HepG2 (cell line): ENCODE data around the gene CTDSP1. TPM values are rescaled to one million over a fixed set of nuclear protein-coding genes. Genes with fewer than 3 reads are reported as not detected.

ENCODE experiments used
- ATAC-seq: fragments of 200-7000 bp; cut with Tn5 transposase; 3 replicates; pipeline ENCODE4 v1.9.1; 2020; ENCODE audit warnings: mild to moderate bottlenecking, moderate library complexity
- BruUV-seq: library from RNA; stranded (reverse); fragments of 400-500 nt; replicated peaks from 2 replicates; lab custom pipeline; 2021; lab: Mats Ljungman, UMichigan
- CTCF ChIA-PET: fragments of 300-600 bp; formaldehyde crosslinking; extraction: SDS; loops from one replicate; lab custom pipeline; 2021; ENCODE audit warnings: low total read pairs, inconsistent platforms, low intra/inter-chr PET ratio; lab: Yijun Ruan, JAX
- POLR2A ChIA-PET: fragments of 350-600 bp; sonication (Branson Sonifier 250); formaldehyde crosslinking; loops from one replicate; lab custom pipeline; 2020; ENCODE audit warnings: antibody characterized with exemption, inconsistent platforms; lab: Yijun Ruan, JAX
- DNase-seq: peaks from one replicate; pipeline ENCODE4 v3.0.0-alpha.2; 2015; ENCODE audit warnings: low spot score
- FAIRE-seq: peaks from 3 replicates; lab custom pipeline; 2011; peaks lifted over from hg19 to GRCh38; lab: Jason Lieb, UNC
- H2AFZ ChIP-seq: one replicate; pipeline ENCODE4 v1.6.1; 2011; ENCODE audit warnings: low read length, inconsistent platforms
- H3K27ac ChIP-seq: fragments of 300-600 bp; 3 replicates; pipeline ENCODE4 v1.8.0; 2011; ENCODE audit warnings: mixed run types, mild to moderate bottlenecking, mixed read lengths, low read length, inconsistent platforms; ENCODE audit not compliant: insufficient read depth; ENCODE audit errors: extremely low read length
- H3K27me3 ChIP-seq, 2 experiments: fragments of 200-600 bp in 1 of 2; 2 replicates in 1 of 2; 3 replicates in 1 of 2; pipeline versions ENCODE4 v1.6.0 to v1.8.0; 2011; ENCODE audit warnings: low read length in 2 of 2, mild to moderate bottlenecking in 2 of 2, moderate library complexity in 2 of 2, inconsistent platforms in 1 of 2; ENCODE audit not compliant: insufficient read depth in 2 of 2, control insufficient read depth in 1 of 2
- H3K36me3 ChIP-seq, 2 experiments: fragments of 200-600 bp in 1 of 2; replicated peaks in 1 of 2; 2 replicates in 1 of 2; 3 replicates in 1 of 2; pipeline versions ENCODE4 v1.5.1 to v1.8.0; 2011; ENCODE audit warnings: low read length in 2 of 2, inconsistent platforms in 1 of 2; ENCODE audit not compliant: insufficient read depth in 2 of 2, control insufficient read depth in 1 of 2
- H3K4me1 ChIP-seq: 2 replicates; pipeline ENCODE4 v1.5.1; 2012; ENCODE audit warnings: low read length, inconsistent platforms; ENCODE audit not compliant: insufficient read depth
- H3K4me2 ChIP-seq: 2 replicates; pipeline ENCODE4 v1.6.0; 2011; ENCODE audit warnings: low read depth, low read length, inconsistent platforms
- H3K4me3 ChIP-seq, 3 experiments: fragments of 200-600 bp in 1 of 3; sonication (generic), shearing (Covaris generic) in 1 of 3; replicated peaks in 1 of 3; 2 replicates each; pipeline ENCODE4 v1.5.1; 2011 to 2016; ENCODE audit warnings: low read length in 3 of 3, inconsistent platforms in 2 of 3, low read depth in 2 of 3, mild to moderate bottlenecking in 2 of 3, control low read depth in 1 of 3, mixed read lengths in 1 of 3; ENCODE audit not compliant: insufficient read depth in 1 of 3
- H3K79me2 ChIP-seq: one replicate; pipeline ENCODE4 v1.6.1; 2011; ENCODE audit warnings: low read length, inconsistent platforms; ENCODE audit not compliant: insufficient read depth
- H3K9ac ChIP-seq: 2 replicates; pipeline ENCODE4 v1.6.0; 2011; ENCODE audit warnings: mild to moderate bottlenecking, low read depth, low read length, inconsistent platforms; ENCODE audit not compliant: insufficient read depth
- H3K9me3 ChIP-seq: 2 replicates; pipeline ENCODE4 v1.5.1; 2012; ENCODE audit warnings: mild to moderate bottlenecking, low read length
- H4K20me1 ChIP-seq: 2 replicates; pipeline ENCODE4 v1.6.0; 2011; ENCODE audit warnings: inconsistent platforms, mild to moderate bottlenecking, low read length, moderate library complexity; ENCODE audit not compliant: insufficient read depth
- DNMT1 ChIP-seq: sonication (generic); formaldehyde crosslinking; IDR thresholded peaks from 2 replicates; pipeline ENCODE4 v1.5.1; 2020; ENCODE audit warnings: mild to moderate bottlenecking, missing genetic modification reagents
- KLF13 ChIP-seq: sonication (generic); formaldehyde crosslinking; IDR thresholded peaks from 2 replicates; pipeline ENCODE4 v1.4.0; 2020; ENCODE audit warnings: mild to moderate bottlenecking, missing genetic modification reagents
- KLF15 ChIP-seq: sonication (generic); formaldehyde crosslinking; IDR thresholded peaks from 2 replicates; pipeline ENCODE4 v1.8.1; 2023; ENCODE audit warnings: borderline replicate concordance, mild to moderate bottlenecking, inconsistent platforms, missing genetic modification reagents, mixed read lengths
- KLF6 ChIP-seq: IDR thresholded peaks from 2 replicates; pipeline ENCODE4 v1.8.0; 2016; ENCODE audit warnings: missing biosample characterization, missing genetic modification reagents
- NRL ChIP-seq: sonication (generic); formaldehyde crosslinking; IDR thresholded peaks from 2 replicates; pipeline ENCODE4 v1.5.0; 2020; ENCODE audit warnings: missing genetic modification reagents, mild to moderate bottlenecking, moderate library complexity, borderline replicate concordance
- SAFB2 ChIP-seq: sonication (generic); formaldehyde crosslinking; IDR thresholded peaks from 2 replicates; pipeline ENCODE4 v1.5.1; 2020; ENCODE audit warnings: missing genetic modification reagents, low read depth, mild to moderate bottlenecking, borderline replicate concordance
- SNRNP70 ChIP-seq: fragments of 200-400 bp; formaldehyde crosslinking; IDR thresholded peaks from 2 replicates; pipeline ENCODE4 v1.6.1; 2017; ENCODE audit warnings: mild to moderate bottlenecking, low read depth, low read length, moderate library complexity
- ZNF296 ChIP-seq: sonication (generic); formaldehyde crosslinking; conservative IDR thresholded peaks from 2 replicates; pipeline ENCODE4 v1.5.0; 2020; ENCODE audit warnings: mild to moderate bottlenecking, missing genetic modification reagents
- ZNF33B ChIP-seq: sonication (generic); formaldehyde crosslinking; IDR thresholded peaks from 2 replicates; pipeline ENCODE4 v1.5.1; 2020; ENCODE audit warnings: mild to moderate bottlenecking, missing genetic modification reagents
- ZNF354B ChIP-seq: sonication (generic); formaldehyde crosslinking; IDR thresholded peaks from 2 replicates; pipeline ENCODE4 v1.8.0; 2022; ENCODE audit warnings: mild to moderate bottlenecking, missing genetic modification reagents
- ZNF446 ChIP-seq: sonication (generic); formaldehyde crosslinking; IDR thresholded peaks from 2 replicates; pipeline ENCODE4 v1.5.0; 2020; ENCODE audit warnings: mild to moderate bottlenecking, missing genetic modification reagents
- ZNF598 ChIP-seq: sonication (generic); formaldehyde crosslinking; IDR thresholded peaks from 2 replicates; pipeline ENCODE4 v1.5.1; 2020; ENCODE audit warnings: mild to moderate bottlenecking, missing genetic modification reagents, borderline replicate concordance
- ZNF737 ChIP-seq: sonication (generic); formaldehyde crosslinking; IDR thresholded peaks from 2 replicates; pipeline ENCODE4 v1.5.0; 2020; ENCODE audit warnings: missing genetic modification reagents, mild to moderate bottlenecking, borderline replicate concordance
- ZSCAN30 ChIP-seq: sonication (generic); formaldehyde crosslinking; IDR thresholded peaks from 2 replicates; pipeline ENCODE4 v1.5.0; 2020; ENCODE audit warnings: mild to moderate bottlenecking, missing genetic modification reagents
- WGBS: methylation state at CpG from one replicate; pipeline ENCODE4 v1.1.6; 2017; ENCODE audit warnings: low lambda C conversion rate; 5-methylcytosine and 5-hydroxymethylcytosine counted together
- in situ Hi-C: cut with HindIII; loops from 2 replicates; pipeline ENCODE4 v1.10.0; 2017; ENCODE audit warnings: low pct_unique_long_range_greater_than_20kb; ENCODE audit not compliant: extremely low pct_ligation_motif_present
- intact Hi-C: fragments of 100-400 bp; cut with micrococcal nuclease; formaldehyde crosslinking; loops from one replicate; pipeline ENCODE4 v1.10.0; 2022; ENCODE audit not compliant: unreplicated experiment
- polyA plus RNA-seq, 8 experiments: library from polyadenylated mRNA; depleted of rRNA in 3 of 8; stranded (reverse) in 7 of 8; unstranded in 1 of 8; fragments of >200 nt; fragmentation: Illumina TruSeq in 4 of 8; extraction: Trizol in 4 of 8; gene quantifications; 2 replicates each; pipeline versions ENCODE4 v1.2.1 to v1.2.3, GENCODE V29; 2011 to 2016; ENCODE audit warnings: low read depth in 4 of 8, missing spikeins in 1 of 8, mixed read lengths in 1 of 8; ENCODE audit not compliant: insufficient read depth in 1 of 8
- total RNA-seq, 5 experiments: library from RNA; depleted of rRNA; stranded (reverse); fragments of >200 nt; fragmentation: Illumina TruSeq; extraction: Trizol; gene quantifications; 2 replicates each; pipeline ENCODE4 v1.2.3, GENCODE V29; 2016; ENCODE audit warnings: low read depth in 1 of 5
- TF ChIP-seq, protein P1 (sequence below): sonication (generic); formaldehyde crosslinking; IDR thresholded peaks from 2 replicates; pipeline ENCODE4 v1.8.0; 2022; ENCODE audit warnings: mild to moderate bottlenecking, missing genetic modification reagents
- TF ChIP-seq, protein P2 (sequence below): sonication (generic); formaldehyde crosslinking; IDR thresholded peaks from 2 replicates; pipeline ENCODE4 v1.5.1; 2020; ENCODE audit warnings: missing genetic modification reagents, mild to moderate bottlenecking, borderline replicate concordance
- TF ChIP-seq, protein P3 (sequence below): sonication (generic); formaldehyde crosslinking; IDR thresholded peaks from 2 replicates; pipeline ENCODE4 v1.5.0; 2020; ENCODE audit warnings: mild to moderate bottlenecking, missing genetic modification reagents

The CTDSP1 gene
- total and polyA plus RNA-seq, 2 of the 13 experiments (the other 11 are each of a cell fraction or from before 2014, with no cell fraction given): 91.0 to 268 TPM

DNA sequence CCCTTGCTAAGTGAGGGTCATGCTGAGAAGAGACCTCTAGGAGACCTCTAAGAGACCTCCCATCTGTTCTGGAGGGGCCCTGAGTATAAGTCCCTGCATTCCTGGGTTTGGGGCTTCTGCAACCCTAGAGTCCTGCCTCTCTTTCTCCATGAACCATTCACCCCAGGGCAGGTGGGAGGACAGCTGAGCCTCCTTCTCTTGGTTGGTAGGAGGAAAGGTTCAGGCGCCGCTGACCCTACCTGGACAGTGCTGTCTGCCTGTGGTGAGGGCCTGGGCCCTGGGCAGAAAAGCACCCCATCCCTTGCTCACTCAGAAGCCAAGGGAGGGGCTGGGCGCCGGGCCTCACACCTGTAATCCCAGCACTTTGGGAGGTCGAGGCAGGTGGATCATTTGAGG, 18.7 kb downstream of the CTDSP1 start:
- H3K4me3 ChIP-seq: peak overlapping the region; percentile 3 to 58 (median 21); a peak in 3 of 6 replicates
- BruUV-seq: no TSS peak
- ChIA-PET CTCF (no interaction called here), POLR2A (interaction anchor here (0.7 to 5.6 kb wide), 18 partner anchors 9 to 241 kb away, joined by 3 to 59 read pairs (median 7); partner anchors contain the start of genes BCS1L, CTDSP1, TMBIM1 and ZNF142)
- H4K20me1 ChIP-seq: peaks cover 11% of the 10 kb centered on the region; the same call in 1 of the 2 replicates
- WGBS: 5% methylated on average over 4 of the region's 5 CpGs
- ATAC-seq: peak; percentile 19
- peaks cover 3 to 13% of the 10 kb centered on the region in 2 experiments; a peak in 2 of 5 replicates for H3K36me3 ChIP-seq
- no peaks in the 10 kb centered on the region for H3K9me3 ChIP-seq
- H3K79me2 ChIP-seq: peaks cover 30% of the 10 kb centered on the region
- intact Hi-C loops: loop anchor here (2.0 kb wide), 1 partner anchor 26 kb away; no protein-coding TSS in a partner anchor
- H3K4me2 ChIP-seq: peak overlapping the region; percentile 95
- H2AFZ ChIP-seq: no peak overlapping the region
- DNase-seq: no peak
- H3K27ac ChIP-seq: no peak overlapping the region
- no peaks in the 10 kb centered on the region; a peak in 1 of 5 replicates for H3K27me3 ChIP-seq
- H3K9ac ChIP-seq: 0 out of 2 replicates have a peak overlapping the region, but pooled peaks have one; percentile 2
- FAIRE-seq: no peak
- in situ Hi-C loops: no loop called here
- peaks cover 57% of the 10 kb centered on the region for H3K4me1 ChIP-seq
- TF ChIP-seq ZNF354B (CRISPR knock-in tag): 0 out of 2 replicates have a peak, but pooled peaks have one; percentile 36
- TF ChIP-seq NRL (CRISPR knock-in tag): 0 out of 2 replicates have a peak, but pooled peaks have one; percentile 11
- 0 out of 2 replicates have a peak, but pooled peaks have one; percentile 6 for TF ChIP-seq SAFB2
- 0 out of 2 replicates have a peak, but pooled peaks have one; percentile 11 for TF ChIP-seq ZSCAN30
- no peak for TF ChIP-seq ZNF737
- no peak for TF ChIP-seq ZNF598 (CRISPR knock-in tag)
- TF ChIP-seq ZNF296 (CRISPR knock-in tag): 0 out of 2 replicates have a peak, but pooled peaks have one; percentile 36
- TF ChIP-seq, protein P1, sequence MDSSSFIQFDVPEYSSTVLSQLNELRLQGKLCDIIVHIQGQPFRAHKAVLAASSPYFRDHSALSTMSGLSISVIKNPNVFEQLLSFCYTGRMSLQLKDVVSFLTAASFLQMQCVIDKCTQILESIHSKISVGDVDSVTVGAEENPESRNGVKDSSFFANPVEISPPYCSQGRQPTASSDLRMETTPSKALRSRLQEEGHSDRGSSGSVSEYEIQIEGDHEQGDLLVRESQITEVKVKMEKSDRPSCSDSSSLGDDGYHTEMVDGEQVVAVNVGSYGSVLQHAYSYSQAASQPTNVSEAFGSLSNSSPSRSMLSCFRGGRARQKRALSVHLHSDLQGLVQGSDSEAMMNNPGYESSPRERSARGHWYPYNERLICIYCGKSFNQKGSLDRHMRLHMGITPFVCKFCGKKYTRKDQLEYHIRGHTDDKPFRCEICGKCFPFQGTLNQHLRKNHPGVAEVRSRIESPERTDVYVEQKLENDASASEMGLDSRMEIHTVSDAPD (CRISPR knock-in tag): 0 out of 2 replicates have a peak, but pooled peaks have one; percentile 25
- TF ChIP-seq ZNF33B: no peak
- TF ChIP-seq ZNF446 (CRISPR knock-in tag): 0 out of 2 replicates have a peak, but pooled peaks have one; percentile 36
- no peak for TF ChIP-seq KLF6 (CRISPR knock-in tag)
- TF ChIP-seq, protein P2, sequence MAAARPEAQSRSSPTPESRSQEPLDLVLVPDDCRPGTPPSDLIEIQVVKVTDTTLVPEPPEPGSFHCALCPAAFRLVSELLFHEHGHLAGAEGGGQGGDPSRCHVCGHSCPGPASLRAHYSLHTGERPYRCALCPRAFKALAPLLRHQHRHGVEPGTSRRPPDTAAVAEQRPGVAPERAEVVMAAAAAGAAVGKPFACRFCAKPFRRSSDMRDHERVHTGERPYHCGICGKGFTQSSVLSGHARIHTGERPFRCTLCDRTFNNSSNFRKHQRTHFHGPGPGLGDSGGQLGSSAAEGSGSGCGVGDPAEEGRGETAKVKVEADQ (CRISPR knock-in tag): no peak
- TF ChIP-seq, protein P3, sequence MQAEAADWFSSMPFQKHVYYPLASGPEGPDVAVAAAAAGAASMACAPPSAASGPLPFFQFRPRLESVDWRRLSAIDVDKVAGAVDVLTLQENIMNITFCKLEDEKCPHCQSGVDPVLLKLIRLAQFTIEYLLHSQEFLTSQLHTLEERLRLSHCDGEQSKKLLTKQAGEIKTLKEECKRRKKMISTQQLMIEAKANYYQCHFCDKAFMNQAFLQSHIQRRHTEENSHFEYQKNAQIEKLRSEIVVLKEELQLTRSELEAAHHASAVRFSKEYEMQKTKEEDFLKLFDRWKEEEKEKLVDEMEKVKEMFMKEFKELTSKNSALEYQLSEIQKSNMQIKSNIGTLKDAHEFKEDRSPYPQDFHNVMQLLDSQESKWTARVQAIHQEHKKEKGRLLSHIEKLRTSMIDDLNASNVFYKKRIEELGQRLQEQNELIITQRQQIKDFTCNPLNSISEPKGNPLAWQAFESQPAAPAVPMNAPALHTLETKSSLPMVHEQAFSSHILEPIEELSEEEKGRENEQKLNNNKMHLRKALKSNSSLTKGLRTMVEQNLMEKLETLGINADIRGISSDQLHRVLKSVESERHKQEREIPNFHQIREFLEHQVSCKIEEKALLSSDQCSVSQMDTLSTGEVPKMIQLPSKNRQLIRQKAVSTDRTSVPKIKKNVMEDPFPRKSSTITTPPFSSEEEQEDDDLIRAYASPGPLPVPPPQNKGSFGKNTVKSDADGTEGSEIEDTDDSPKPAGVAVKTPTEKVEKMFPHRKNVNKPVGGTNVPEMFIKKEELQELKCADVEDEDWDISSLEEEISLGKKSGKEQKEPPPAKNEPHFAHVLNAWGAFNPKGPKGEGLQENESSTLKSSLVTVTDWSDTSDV: peak; percentile 14; the same call in 1 of the 2 replicates
- no peak for TF ChIP-seq SNRNP70
- TF ChIP-seq KLF13 (CRISPR knock-in tag): 0 out of 2 replicates have a peak, but pooled peaks have one; percentile 6
- TF ChIP-seq DNMT1 (CRISPR knock-in tag): no peak
- 0 out of 2 replicates have a peak, but pooled peaks have one; percentile 8 for TF ChIP-seq KLF15 (CRISPR knock-in tag)
